Measurements from ENCODE around the gene CBFA2T3.

DNA sequence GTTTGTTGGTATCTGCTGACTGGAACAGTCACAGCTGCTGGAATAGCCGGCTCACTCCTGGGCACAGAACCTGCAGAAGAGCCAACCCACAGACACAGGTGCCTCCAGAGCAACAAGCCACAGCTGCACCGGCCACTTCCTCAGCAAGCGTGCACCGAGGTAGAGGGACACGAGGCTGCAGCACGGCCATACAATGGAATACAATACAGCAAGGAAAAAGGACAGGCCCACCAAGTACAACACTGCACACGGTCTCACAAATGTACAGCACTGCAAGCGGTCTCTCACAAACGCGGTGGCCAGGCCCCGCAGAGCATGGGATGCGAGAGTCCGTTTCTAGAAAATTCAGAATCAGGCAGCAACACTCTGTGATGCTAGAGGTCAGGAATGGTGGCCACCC is 63.1 kb downstream of the CBFA2T3 start:
- TF ChIP-seq, protein P1, sequence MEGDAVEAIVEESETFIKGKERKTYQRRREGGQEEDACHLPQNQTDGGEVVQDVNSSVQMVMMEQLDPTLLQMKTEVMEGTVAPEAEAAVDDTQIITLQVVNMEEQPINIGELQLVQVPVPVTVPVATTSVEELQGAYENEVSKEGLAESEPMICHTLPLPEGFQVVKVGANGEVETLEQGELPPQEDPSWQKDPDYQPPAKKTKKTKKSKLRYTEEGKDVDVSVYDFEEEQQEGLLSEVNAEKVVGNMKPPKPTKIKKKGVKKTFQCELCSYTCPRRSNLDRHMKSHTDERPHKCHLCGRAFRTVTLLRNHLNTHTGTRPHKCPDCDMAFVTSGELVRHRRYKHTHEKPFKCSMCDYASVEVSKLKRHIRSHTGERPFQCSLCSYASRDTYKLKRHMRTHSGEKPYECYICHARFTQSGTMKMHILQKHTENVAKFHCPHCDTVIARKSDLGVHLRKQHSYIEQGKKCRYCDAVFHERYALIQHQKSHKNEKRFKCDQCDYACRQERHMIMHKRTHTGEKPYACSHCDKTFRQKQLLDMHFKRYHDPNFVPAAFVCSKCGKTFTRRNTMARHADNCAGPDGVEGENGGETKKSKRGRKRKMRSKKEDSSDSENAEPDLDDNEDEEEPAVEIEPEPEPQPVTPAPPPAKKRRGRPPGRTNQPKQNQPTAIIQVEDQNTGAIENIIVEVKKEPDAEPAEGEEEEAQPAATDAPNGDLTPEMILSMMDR (IDR thresholded peaks at IDR 0.05), result no peak
- no peak for TF ChIP-seq POLR2A (IDR thresholded peaks at IDR 0.05)
